NCI-H128 (cell line): ENCODE results near the gene PRR16.

Experiments
- DNase-seq: peaks from one replicate; lab custom pipeline; 2025; ENCODE audit not compliant: unreplicated experiment; lab: John Stamatoyannopoulos, UW

Gene PRR16

GRCh38 chr5:120706877-120707276 lies 242.8 kb downstream of the PRR16 start:
- DNase-seq: no peak

- no peak for DNase-seq
Measured at GRCh38 chr5:120717381-120717780, 253.3 kb downstream of the PRR16 start.

- DNase-seq: no peak
Measured at GRCh38 chr5:120730214-120730613, 266.1 kb downstream of the PRR16 start.

- DNase-seq: no peak
Measured at GRCh38 chr5:120734033-120734432, 269.9 kb downstream of the PRR16 start.

GRCh38 chr5:120735076-120735475 lies 271.0 kb downstream of the PRR16 start:
- DNase-seq: no peak
